RWPE2 (cell line): ENCODE data around the gene ZNF785.

Experiments
- ATAC-seq: fragments of 200-7000 bp; cut with Tn5 transposase; 3 replicates; pipeline ENCODE4 v1.9.1; 2021; ENCODE audit warnings: low read depth
- DNase-seq: peaks from one replicate; pipeline ENCODE4 v3.0.0-alpha.2; 2020; ENCODE audit warnings: low spot score
- H3K27ac ChIP-seq: fragments of 450-650 bp; 2 replicates; pipeline ENCODE4 v1.5.1; 2017; ENCODE audit warnings: mild to moderate bottlenecking; ENCODE audit not compliant: poor library complexity, severe bottlenecking
- H3K27me3 ChIP-seq: fragments of 250-450 bp; sonication (Bioruptor Pico); 2 replicates; pipeline ENCODE4 v1.5.1; 2021; ENCODE audit warnings: mild to moderate bottlenecking, moderate library complexity; ENCODE audit not compliant: insufficient read depth, poor library complexity, severe bottlenecking
- H3K36me3 ChIP-seq: fragments of 250-450 bp; sonication (Bioruptor Pico); 2 replicates; pipeline ENCODE4 v1.5.1; 2020; ENCODE audit warnings: low read depth, mild to moderate bottlenecking, moderate library complexity
- H3K4me1 ChIP-seq: fragments of 250-450 bp; sonication (Bioruptor Pico); 2 replicates; pipeline ENCODE4 v1.5.1; 2021; ENCODE audit warnings: mild to moderate bottlenecking, moderate library complexity; ENCODE audit not compliant: insufficient read depth, poor library complexity, severe bottlenecking
- H3K4me3 ChIP-seq: fragments of 250-450 bp; sonication (Bioruptor Pico); 2 replicates; pipeline ENCODE4 v1.5.1; 2021; ENCODE audit warnings: mild to moderate bottlenecking, moderate library complexity; ENCODE audit not compliant: severe bottlenecking
- H3K9me3 ChIP-seq: fragments of 250-450 bp; sonication (Bioruptor Pico); 2 replicates; pipeline ENCODE4 v1.5.1; 2021; ENCODE audit warnings: mild to moderate bottlenecking, moderate library complexity; ENCODE audit not compliant: severe bottlenecking
- CTCF ChIP-seq: fragments of 450-650 bp; IDR thresholded peaks from one replicate; pipeline ENCODE4 v1.5.1; 2017; ENCODE audit warnings: mild to moderate bottlenecking, moderate library complexity; ENCODE audit not compliant: poor library complexity, severe bottlenecking

Gene ZNF785

DNA sequence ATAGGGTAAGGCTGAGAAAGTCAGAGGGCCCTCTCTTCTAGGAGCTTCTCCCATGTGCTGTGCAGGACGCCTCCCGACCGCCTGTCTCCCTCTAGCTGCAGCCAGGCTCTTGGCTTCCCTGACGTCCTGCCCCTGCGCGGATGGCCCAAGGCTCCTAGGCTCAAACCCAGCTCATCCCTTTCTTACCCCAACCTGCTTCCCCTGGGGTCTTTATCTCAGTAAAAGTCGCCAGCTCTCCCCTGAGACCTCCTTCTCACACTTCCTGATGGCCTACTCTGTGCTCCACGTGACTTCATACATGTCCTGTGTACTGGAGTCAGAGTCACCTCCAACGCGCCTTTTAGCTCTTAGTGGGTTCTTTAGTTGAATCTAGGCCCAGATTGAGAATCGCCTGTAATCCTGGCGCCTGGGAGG, 49.7 kb downstream of the ZNF785 start:
- H3K4me1 ChIP-seq: peaks cover 2% of the 10 kb centered on the region
- peak overlapping the region; percentile 71 for H3K27ac ChIP-seq
- H3K4me3 ChIP-seq: peak overlapping the region; percentile 60
- DNase-seq: no peak
- H3K9me3 ChIP-seq: no peaks in the 10 kb centered on the region
- peaks cover 14% of the 10 kb centered on the region; the same call in 1 of the 2 replicates for H3K36me3 ChIP-seq
- peak; percentile 87 for ATAC-seq
- peak; percentile 80 for TF ChIP-seq CTCF
- H3K27me3 ChIP-seq: no peaks in the 10 kb centered on the region

DNA sequence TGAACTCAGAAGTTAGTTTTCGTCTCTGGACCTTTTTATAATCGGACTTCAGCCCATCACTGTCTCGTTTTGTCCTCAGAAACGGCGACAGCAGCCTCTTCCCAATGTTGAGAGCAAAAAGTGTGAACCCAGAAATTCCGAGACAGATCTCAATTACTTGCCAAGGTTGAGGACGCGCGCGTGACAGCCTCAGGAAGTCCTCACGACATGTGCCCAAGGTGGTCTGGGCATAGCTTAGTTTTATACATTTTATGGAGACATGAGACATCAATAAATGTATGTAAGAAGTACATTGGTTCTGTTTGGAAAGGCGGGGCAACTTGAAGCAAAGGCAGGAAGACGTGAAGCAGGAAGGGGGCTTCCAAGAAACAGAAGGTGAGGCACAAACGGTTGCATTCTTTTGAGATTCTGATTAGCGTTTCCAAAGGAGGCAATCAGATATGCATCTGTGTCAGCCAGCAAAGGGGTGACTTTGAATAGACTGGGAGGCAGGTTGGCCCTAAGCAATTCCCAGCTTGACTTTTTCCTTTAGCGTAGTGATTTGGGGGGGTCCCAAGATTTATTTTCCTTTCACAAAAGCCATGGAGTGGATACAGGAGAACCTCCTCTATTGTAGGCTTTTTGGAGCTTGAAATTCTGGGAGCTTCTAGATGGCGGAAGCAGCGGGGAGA, 50.3 kb downstream of the ZNF785 start:
- DNase-seq: no peak
- Histone ChIP-seq H3K4me1 (peaks cover 2% of the 10 kb centered on the region), H3K9me3 (no peaks in the 10 kb centered on the region), H3K27me3 (no peaks in the 10 kb centered on the region), H3K27ac (peak overlapping the region; percentile 71), H3K4me3 (peak overlapping the region; percentile 60), H3K36me3 (peaks cover 14% of the 10 kb centered on the region; the same call in 1 of the 2 replicates)
- no peak for TF ChIP-seq CTCF
- no peak for ATAC-seq

DNA sequence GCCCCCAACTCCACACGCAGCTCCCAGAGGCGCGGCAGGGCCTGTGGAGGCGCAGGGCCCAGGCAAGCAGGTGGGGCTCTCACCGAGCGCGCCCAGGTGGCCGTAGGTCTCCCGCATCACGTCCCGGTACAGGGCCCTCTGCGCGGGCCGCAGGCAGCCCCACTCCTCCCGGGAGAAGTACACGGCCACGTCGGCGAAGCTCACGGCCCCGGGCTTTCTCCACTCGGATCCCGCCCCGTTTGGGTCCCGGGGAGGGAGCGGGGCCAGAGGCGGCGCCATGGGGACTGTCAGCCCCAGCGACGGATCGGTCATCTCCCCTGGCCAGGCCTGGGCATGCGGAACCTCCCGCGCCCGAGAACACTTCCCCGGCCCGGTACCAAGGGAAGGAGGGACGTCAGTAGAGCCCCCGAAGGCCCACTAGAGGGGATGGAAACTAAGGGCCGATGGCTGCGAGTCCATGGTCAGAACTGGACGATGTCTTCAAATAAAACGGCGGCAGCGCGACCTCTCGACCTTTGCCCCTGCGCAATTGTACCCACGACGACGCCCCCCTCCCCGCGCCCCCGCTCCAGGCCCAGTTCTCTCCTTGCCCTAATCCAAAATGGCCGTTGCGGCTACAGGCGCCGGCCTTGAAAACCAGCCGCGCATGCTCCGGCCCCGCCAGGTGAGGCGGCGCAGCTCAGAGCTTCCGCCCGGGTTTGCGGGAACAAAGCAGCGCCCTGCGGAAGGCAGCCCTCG, 51.0 kb downstream of the ZNF785 start, which contains the start of gene ZNF747:
TSS of gene ZNF747 (minus strand) at position 491 of the 738 bp plus-strand sequence. CDS start at position 312, 179 bp downstream.
- Histone ChIP-seq H3K27me3 (no peaks in the 10 kb centered on the region), H3K4me3 (peak within 1 kb of the TSS; percentile 60), H3K36me3 (peaks cover 14% of the 10 kb centered on the region; the same call in 1 of the 2 replicates), H3K9me3 (no peaks in the 10 kb centered on the region), H3K4me1 (peaks cover 2% of the 10 kb centered on the region), H3K27ac (peak within 1 kb of the TSS; percentile 71)
- DNase-seq (no peak), ATAC-seq (peak; percentile 74)
- no peak for TF ChIP-seq CTCF

- Histone ChIP-seq H3K4me1 (peaks cover 2% of the 10 kb centered on the region), H3K9me3 (no peaks in the 10 kb centered on the region), H3K4me3 (peak overlapping the region; percentile 60), H3K27me3 (no peaks in the 10 kb centered on the region), H3K36me3 (peaks cover 14% of the 10 kb centered on the region; the same call in 1 of the 2 replicates), H3K27ac (peak overlapping the region; percentile 71)
- TF ChIP-seq CTCF: no peak
- DNase-seq: no peak
- ATAC-seq: no peak; the same call in 2 of the 3 replicates
Measured at GRCh38 chr16:30533748-30534367, 51.6 kb downstream of the ZNF785 start.
